Activated B cell treated with CpG ODN at 0.5 μM for 24 hours (primary cell): ENCODE measurements around the gene PHF12. TPM values are rescaled to one million over a fixed set of nuclear protein-coding genes. Genes with fewer than 3 reads are reported as not detected.

Source experiments
- ATAC-seq: fragments of 200-7000 bp; cut with Tn5 transposase; one replicate; pipeline ENCODE4 v1.10.0; 2021; ENCODE audit warnings: low read depth, mild to moderate bottlenecking, moderate library complexity
- CTCF ChIA-PET: fragments of 350-600 bp; sonication (Branson Sonifier 250); formaldehyde crosslinking; loops from one replicate; lab custom pipeline; 2021; ENCODE audit warnings: antibody characterized with exemption; lab: Charles Lee
- POLR2A ChIA-PET: fragments of 350-600 bp; sonication (Branson Sonifier 250); formaldehyde crosslinking; loops from one replicate; lab custom pipeline; 2021; ENCODE audit warnings: antibody characterized with exemption; lab: Charles Lee
- DNase-seq: peaks from one replicate; pipeline ENCODE4 v3.0.0; 2022
- H3K27ac Mint-ChIP-seq: one replicate; pipeline ENCODE4 v1.8.0; 2020; ENCODE audit warnings: mixed read lengths
- H3K27me3 Mint-ChIP-seq: one replicate; pipeline ENCODE4 v1.8.0; 2021; ENCODE audit warnings: mixed read lengths
- H3K36me3 Mint-ChIP-seq: one replicate; pipeline ENCODE4 v1.8.0; 2021; ENCODE audit warnings: low read depth, mixed read lengths
- H3K4me1 Mint-ChIP-seq: one replicate; pipeline ENCODE4 v1.8.0; 2021; ENCODE audit warnings: mixed read lengths
- H3K4me3 Mint-ChIP-seq: one replicate; pipeline ENCODE4 v1.8.0; 2020; ENCODE audit warnings: mild to moderate bottlenecking, mixed read lengths
- H3K9me3 Mint-ChIP-seq: one replicate; pipeline ENCODE4 v1.8.0; 2020; ENCODE audit warnings: mixed read lengths
- CTCF ChIP-seq: fragments of 200-600 bp; IDR thresholded peaks from one replicate; pipeline ENCODE4 v1.8.0; 2022; ENCODE audit warnings: antibody characterized with exemption, mild to moderate bottlenecking
- intact Hi-C: fragments of 100-400 bp; cut with micrococcal nuclease; formaldehyde crosslinking; loops from one replicate; pipeline ENCODE4 v1.15.1; 2024
- total RNA-seq: library from RNA; stranded (reverse); gene quantifications from 2 replicates; pipeline ENCODE4 v1.2.3, GENCODE V29; 2022

The PHF12 gene
- total RNA-seq, 1 donor from 2014 or later: 96.5 TPM

- intact Hi-C loops: no loop called here
- TF ChIP-seq CTCF: no peak
Observed at GRCh38 chr17:28892024-28892423, 59.3 kb downstream of the PHF12 start.

GRCh38 chr17:28891201-28891600, 60.1 kb downstream of the PHF12 start:
- H3K4me3 Mint-ChIP-seq: peak overlapping the region; percentile 17
- H3K4me1 Mint-ChIP-seq: peaks cover 91% of the 10 kb centered on the region
- ATAC-seq (no peak), DNase-seq (no peak)
- intact Hi-C loops: no loop called here
- POLR2A ChIA-PET: interaction anchor here (0.6 to 4.4 kb wide), 5 partner anchors 11 to 257 kb away, joined by 7 to 48 read pairs (median 29); partner anchors contain the start of genes DHRS13, NEK8 and TLCD1
- TF ChIP-seq CTCF: no peak
- H3K9me3 Mint-ChIP-seq: no peaks in the 10 kb centered on the region
- H3K27ac Mint-ChIP-seq: peak overlapping the region; percentile 100
- peaks cover 42% of the 10 kb centered on the region for H3K36me3 Mint-ChIP-seq
- CTCF ChIA-PET: interaction anchor here (2.0 to 4.1 kb wide), 2 partner anchors 11 to 128 kb away, joined by 6 to 22 read pairs; partner anchors contain the start of gene DHRS13
- H3K27me3 Mint-ChIP-seq: no peaks in the 10 kb centered on the region

More at GRCh38 chr17:28892024-28892423, 59.3 kb downstream of the PHF12 start:
- CTCF ChIA-PET: interaction anchor here (2.0 to 4.1 kb wide), 2 partner anchors 10 to 129 kb away, joined by 6 to 22 read pairs; partner anchors contain the start of gene DHRS13
- H3K36me3 Mint-ChIP-seq: peaks cover 46% of the 10 kb centered on the region
- H3K9me3 Mint-ChIP-seq: no peaks in the 10 kb centered on the region
- peaks cover 93% of the 10 kb centered on the region for H3K4me1 Mint-ChIP-seq
- no peak for ATAC-seq
- H3K27ac Mint-ChIP-seq: peak overlapping the region; percentile 100
- POLR2A ChIA-PET: interaction anchor here (0.6 to 8.1 kb wide), 13 partner anchors 7 to 291 kb away, joined by 3 to 71 read pairs (median 6); partner anchors contain the start of genes DHRS13, FAM222B, NEK8 and PHF12
- H3K4me3 Mint-ChIP-seq: peak overlapping the region; percentile 63
- DNase-seq: no peak
- H3K27me3 Mint-ChIP-seq: no peaks in the 10 kb centered on the region

- peak overlapping the region; percentile 35 for H3K4me3 Mint-ChIP-seq
- peaks cover 47% of the 10 kb centered on the region for H3K36me3 Mint-ChIP-seq
- intact Hi-C loops: loop anchor here (2.0 kb wide), 1 partner anchor 19 kb away; no protein-coding TSS in a partner anchor
- H3K9me3 Mint-ChIP-seq: no peaks in the 10 kb centered on the region
- CTCF ChIA-PET: no interaction called here
- H3K27me3 Mint-ChIP-seq: no peaks in the 10 kb centered on the region
- peaks cover 86% of the 10 kb centered on the region for H3K4me1 Mint-ChIP-seq
- POLR2A ChIA-PET: interaction anchor here (0.7 to 3.2 kb wide), 5 partner anchors 18 to 164 kb away, joined by 3 to 22 read pairs (median 4); partner anchors contain the start of gene TLCD1
- H3K27ac Mint-ChIP-seq: peak overlapping the region; percentile 65
- DNase-seq (no peak), ATAC-seq (no peak)
- no peak for TF ChIP-seq CTCF
Observed at GRCh38 chr17:28889996-28890395, 61.3 kb downstream of the PHF12 start.

- POLR2A ChIA-PET: interaction anchor here (1.6 to 3.2 kb wide), 3 partner anchors 8 to 163 kb away, joined by 12 to 22 read pairs (median 15); partner anchors contain the start of genes FLOT2 and TLCD1
- intact Hi-C loops: loop anchor here (1.0 to 2.0 kb wide), 3 partner anchors 8 to 18 kb away; partner anchors contain the start of genes DHRS13 and FLOT2
- H3K9me3 Mint-ChIP-seq: no peaks in the 10 kb centered on the region
- peaks cover 84% of the 10 kb centered on the region for H3K4me1 Mint-ChIP-seq
- H3K36me3 Mint-ChIP-seq: peaks cover 58% of the 10 kb centered on the region
- no peaks in the 10 kb centered on the region for H3K27me3 Mint-ChIP-seq
- ATAC-seq: peak; percentile 17
- CTCF ChIA-PET: interaction anchor here (1.1 kb wide), 1 partner anchor 9 kb away, joined by 4 read pairs; the partner anchor contains the start of gene FLOT2
- TF ChIP-seq CTCF: no peak
- peak overlapping the region; percentile 72 for H3K27ac Mint-ChIP-seq
- no peak for DNase-seq
- peak overlapping the region; percentile 61 for H3K4me3 Mint-ChIP-seq
Observed at GRCh38 chr17:28888832-28889231, 62.5 kb downstream of the PHF12 start.

GRCh38 chr17:28887871-28888471, 63.3 kb downstream of the PHF12 start:
- Mint-ChIP-seq H3K36me3 (peaks cover 61% of the 10 kb centered on the region), H3K9me3 (no peaks in the 10 kb centered on the region), H3K4me3 (peak overlapping the region; percentile 53), H3K27me3 (no peaks in the 10 kb centered on the region), H3K27ac (peak overlapping the region; percentile 72), H3K4me1 (peaks cover 76% of the 10 kb centered on the region)
- TF ChIP-seq CTCF: no peak
- ChIA-PET CTCF (interaction anchor here (0.8 to 1.2 kb wide), 3 partner anchors 10 to 124 kb away, joined by 4 to 7 read pairs (median 7); partner anchors contain the start of genes DHRS13 and FLOT2), POLR2A (interaction anchor here (0.6 to 3.2 kb wide), 8 partner anchors 9 to 162 kb away, joined by 3 to 22 read pairs (median 8); partner anchors contain the start of genes DHRS13, FAM222B, FLOT2 and TLCD1)
- no peak for DNase-seq
- ATAC-seq: peak; percentile 86
- intact Hi-C loops: loop anchor here (1.0 to 2.0 kb wide), 3 partner anchors 9 to 17 kb away; partner anchors contain the start of genes DHRS13 and FLOT2
